ENCODE results near the gene MBL2. TPM values are rescaled to one million over a fixed set of nuclear protein-coding genes. Genes with fewer than 3 reads are reported as not detected.

Gene MBL2
- total RNA-seq, 1 donor, result under 0.01 TPM

DNA sequence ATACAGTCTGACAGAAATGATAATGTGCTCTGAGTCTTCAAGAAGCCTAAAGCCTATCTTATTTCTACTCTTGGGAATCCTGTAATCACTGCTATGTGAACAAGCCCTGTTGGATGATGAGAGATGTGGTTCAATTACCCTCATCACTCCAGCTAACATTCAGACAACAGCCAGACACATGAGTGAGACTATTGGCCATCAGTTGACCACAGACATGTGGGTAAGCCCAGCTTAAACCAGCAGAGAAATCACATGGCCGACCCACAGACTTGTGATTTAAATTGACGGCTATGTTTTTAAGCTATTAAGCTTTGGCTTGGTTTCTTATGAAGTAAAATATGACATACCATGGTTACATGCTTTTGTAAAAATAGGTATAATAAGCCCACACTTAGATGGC lies 2.6 kb downstream of the MBL2 start:
- no peak for DNase-seq (ENCODE audit: insufficient read length, low spot score, missing footprints)
- no peak overlapping the region for H3K27ac ChIP-seq (ENCODE audit: low read depth, low read length)
- H3K79me2 ChIP-seq (ENCODE audit: insufficient read depth, low read length), result no peaks in the 10 kb centered on the region
- H3K27me3 ChIP-seq (ENCODE audit: insufficient read depth, low read length), result no peaks in the 10 kb centered on the region
- H3K4me1 ChIP-seq (ENCODE audit: insufficient read depth, low read length), result no peaks in the 10 kb centered on the region
- TF ChIP-seq, protein P1, sequence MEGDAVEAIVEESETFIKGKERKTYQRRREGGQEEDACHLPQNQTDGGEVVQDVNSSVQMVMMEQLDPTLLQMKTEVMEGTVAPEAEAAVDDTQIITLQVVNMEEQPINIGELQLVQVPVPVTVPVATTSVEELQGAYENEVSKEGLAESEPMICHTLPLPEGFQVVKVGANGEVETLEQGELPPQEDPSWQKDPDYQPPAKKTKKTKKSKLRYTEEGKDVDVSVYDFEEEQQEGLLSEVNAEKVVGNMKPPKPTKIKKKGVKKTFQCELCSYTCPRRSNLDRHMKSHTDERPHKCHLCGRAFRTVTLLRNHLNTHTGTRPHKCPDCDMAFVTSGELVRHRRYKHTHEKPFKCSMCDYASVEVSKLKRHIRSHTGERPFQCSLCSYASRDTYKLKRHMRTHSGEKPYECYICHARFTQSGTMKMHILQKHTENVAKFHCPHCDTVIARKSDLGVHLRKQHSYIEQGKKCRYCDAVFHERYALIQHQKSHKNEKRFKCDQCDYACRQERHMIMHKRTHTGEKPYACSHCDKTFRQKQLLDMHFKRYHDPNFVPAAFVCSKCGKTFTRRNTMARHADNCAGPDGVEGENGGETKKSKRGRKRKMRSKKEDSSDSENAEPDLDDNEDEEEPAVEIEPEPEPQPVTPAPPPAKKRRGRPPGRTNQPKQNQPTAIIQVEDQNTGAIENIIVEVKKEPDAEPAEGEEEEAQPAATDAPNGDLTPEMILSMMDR (IDR thresholded peaks at IDR 0.05; ENCODE audit: extremely low read depth, low read depth, low read length), result no peak
- H2AFZ ChIP-seq (ENCODE audit: low read length), result no peak overlapping the region
- no peak overlapping the region for H3K4me2 ChIP-seq (ENCODE audit: insufficient read depth, low read length)
- H3K4me3 ChIP-seq (ENCODE audit: insufficient read depth, low read length), result no peak overlapping the region
- no peaks in the 10 kb centered on the region for H4K20me1 ChIP-seq (ENCODE audit: insufficient read depth, low read length)
- no peaks in the 10 kb centered on the region for H3K9me3 ChIP-seq (ENCODE audit: low read depth, low read length)
- no peaks in the 10 kb centered on the region for H3K36me3 ChIP-seq (ENCODE audit: insufficient read depth, low read length)

DNA sequence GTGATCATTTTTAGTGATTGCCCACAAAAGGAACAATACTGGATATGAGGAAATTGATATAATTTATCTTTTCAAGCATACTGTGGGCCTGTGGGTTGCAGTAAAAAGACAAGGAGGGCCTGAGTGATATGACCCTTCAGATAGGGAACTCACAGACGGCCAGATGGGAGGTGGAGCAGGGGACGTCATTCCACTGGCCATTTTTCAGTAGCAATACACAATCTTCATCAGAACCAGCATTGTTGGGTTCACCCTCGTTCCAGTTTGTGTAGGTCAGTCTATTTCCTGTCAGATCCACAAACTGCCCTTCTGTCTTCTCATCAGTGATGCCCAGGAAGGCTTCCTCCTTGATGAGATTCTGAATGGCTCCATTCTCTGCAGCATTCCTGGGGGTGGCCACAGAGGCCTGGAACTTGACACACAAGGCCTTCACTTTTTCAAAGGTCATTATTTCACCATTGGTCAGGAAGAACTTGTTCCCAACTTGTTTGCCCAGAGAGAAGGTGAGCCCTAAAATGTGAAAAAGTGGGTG lies 4.5 kb downstream of the MBL2 start:
- Histone ChIP-seq H3K4me2 (ENCODE audit: insufficient read depth, low read length) (no peak overlapping the region), H3K9me3 (ENCODE audit: low read depth, low read length) (no peaks in the 10 kb centered on the region), H2AFZ (ENCODE audit: low read length) (no peak overlapping the region), H3K36me3 (ENCODE audit: insufficient read depth, low read length) (no peaks in the 10 kb centered on the region), H3K4me1 (ENCODE audit: insufficient read depth, low read length) (no peaks in the 10 kb centered on the region), H3K27me3 (ENCODE audit: insufficient read depth, low read length) (no peaks in the 10 kb centered on the region), H3K27ac (ENCODE audit: low read depth, low read length) (no peak overlapping the region), H3K4me3 (ENCODE audit: insufficient read depth, low read length) (no peak overlapping the region), H3K79me2 (ENCODE audit: insufficient read depth, low read length) (no peaks in the 10 kb centered on the region), H4K20me1 (ENCODE audit: insufficient read depth, low read length) (no peaks in the 10 kb centered on the region)
- TF ChIP-seq, protein P1 (IDR thresholded peaks at IDR 0.05; ENCODE audit: extremely low read depth, low read depth, low read length), result no peak
- DNase-seq (ENCODE audit: insufficient read length, low spot score, missing footprints), result no peak

DNA sequence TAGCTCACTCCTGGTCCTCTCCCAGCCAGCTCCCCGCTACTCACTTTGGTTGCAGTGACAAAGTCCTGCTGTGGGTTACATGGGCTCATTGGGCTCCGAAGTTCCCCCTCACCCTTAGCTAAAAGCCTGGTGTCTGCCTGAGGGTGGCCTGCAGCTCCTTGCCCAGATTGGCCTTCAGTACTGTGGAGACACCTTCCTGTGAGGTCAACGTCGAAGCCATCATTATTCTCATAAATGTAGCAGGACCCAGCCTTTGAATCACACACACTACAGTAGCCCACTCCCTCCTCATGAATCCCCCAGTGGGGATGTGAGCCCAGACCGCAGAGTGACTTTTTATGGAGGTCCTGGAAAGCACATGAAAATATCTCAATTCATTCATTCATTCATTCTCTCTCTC lies 10.5 kb downstream of the MBL2 start:
- no peak overlapping the region for H3K4me2 ChIP-seq (ENCODE audit: insufficient read depth, low read length)
- no peak overlapping the region for H2AFZ ChIP-seq (ENCODE audit: low read length)
- no peaks in the 10 kb centered on the region for H4K20me1 ChIP-seq (ENCODE audit: insufficient read depth, low read length)
- TF ChIP-seq, protein P1 (IDR thresholded peaks at IDR 0.05; ENCODE audit: extremely low read depth, low read depth, low read length), result no peak
- no peaks in the 10 kb centered on the region for H3K27me3 ChIP-seq (ENCODE audit: insufficient read depth, low read length)
- no peaks in the 10 kb centered on the region for H3K36me3 ChIP-seq (ENCODE audit: insufficient read depth, low read length)
- H3K4me3 ChIP-seq (ENCODE audit: insufficient read depth, low read length), result no peak overlapping the region
- H3K27ac ChIP-seq (ENCODE audit: low read depth, low read length), result no peak overlapping the region
- no peaks in the 10 kb centered on the region for H3K9me3 ChIP-seq (ENCODE audit: low read depth, low read length)
- no peak for DNase-seq (ENCODE audit: insufficient read length, low spot score, missing footprints)
- H3K4me1 ChIP-seq (ENCODE audit: insufficient read depth, low read length), result no peaks in the 10 kb centered on the region
- H3K79me2 ChIP-seq (ENCODE audit: insufficient read depth, low read length), result no peaks in the 10 kb centered on the region

DNA sequence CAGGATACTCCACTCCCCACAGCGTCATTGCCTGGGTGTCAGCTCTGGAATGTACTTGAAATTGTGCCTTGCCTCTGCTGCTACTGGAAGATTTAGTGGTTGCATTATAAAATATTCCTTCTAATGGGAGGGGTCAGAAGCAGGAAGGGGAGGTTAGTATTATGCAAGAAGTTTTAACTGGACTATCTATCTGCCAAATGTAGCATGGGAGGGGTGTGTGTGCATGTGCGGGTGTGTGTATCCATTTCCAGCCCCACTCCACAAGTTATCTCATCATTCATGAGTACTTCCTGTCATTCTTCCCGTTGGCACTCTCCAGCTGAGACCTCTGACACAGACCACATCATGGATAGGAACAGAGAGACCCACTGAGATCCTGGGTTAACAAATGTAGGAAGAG lies 13.4 kb downstream of the MBL2 start:
- H3K27ac ChIP-seq (ENCODE audit: low read depth, low read length), result no peak overlapping the region
- H3K4me1 ChIP-seq (ENCODE audit: insufficient read depth, low read length), result no peaks in the 10 kb centered on the region
- no peak for DNase-seq (ENCODE audit: insufficient read length, low spot score, missing footprints)
- no peaks in the 10 kb centered on the region for H4K20me1 ChIP-seq (ENCODE audit: insufficient read depth, low read length)
- H2AFZ ChIP-seq (ENCODE audit: low read length), result no peak overlapping the region
- TF ChIP-seq, protein P1 (IDR thresholded peaks at IDR 0.05; ENCODE audit: extremely low read depth, low read depth, low read length), result no peak
- no peak overlapping the region for H3K4me3 ChIP-seq (ENCODE audit: insufficient read depth, low read length)
- no peaks in the 10 kb centered on the region for H3K36me3 ChIP-seq (ENCODE audit: insufficient read depth, low read length)
- H3K9me3 ChIP-seq (ENCODE audit: low read depth, low read length), result no peaks in the 10 kb centered on the region
- H3K27me3 ChIP-seq (ENCODE audit: insufficient read depth, low read length), result no peaks in the 10 kb centered on the region
- H3K79me2 ChIP-seq (ENCODE audit: insufficient read depth, low read length), result no peaks in the 10 kb centered on the region
- no peak overlapping the region for H3K4me2 ChIP-seq (ENCODE audit: insufficient read depth, low read length)
